NCI-H2196 (cell line): Measurements from ENCODE around the gene SDC4.
"Not testable (repeated sequence)": the region's sequence is repeated elsewhere in the genome, so short reads cannot be mapped to it uniquely, and the experiment has no call there.

Experiments
- DNase-seq: peaks from one replicate; lab custom pipeline; 2025; ENCODE audit not compliant: unreplicated experiment; lab: John Stamatoyannopoulos, UW

SDC4 gene

GRCh38 chr20:45365444-45365970 lies 17.3 kb upstream of the SDC4 start:
- DNase-seq: no peak

- no peak for DNase-seq
These were observed 15.6 kb upstream of the SDC4 start for GRCh38 chr20:45363611-45364492.

- peak; percentile 98 for DNase-seq
These were observed 14.8 kb upstream of the SDC4 start, which contains the start of gene SYS1 for GRCh38 chr20:45362804-45363610. Gene SYS1, plus strand, starts transcription at chr20:45363156. Its CDS starts 376 bp downstream, at chr20:45363532.

DNA sequence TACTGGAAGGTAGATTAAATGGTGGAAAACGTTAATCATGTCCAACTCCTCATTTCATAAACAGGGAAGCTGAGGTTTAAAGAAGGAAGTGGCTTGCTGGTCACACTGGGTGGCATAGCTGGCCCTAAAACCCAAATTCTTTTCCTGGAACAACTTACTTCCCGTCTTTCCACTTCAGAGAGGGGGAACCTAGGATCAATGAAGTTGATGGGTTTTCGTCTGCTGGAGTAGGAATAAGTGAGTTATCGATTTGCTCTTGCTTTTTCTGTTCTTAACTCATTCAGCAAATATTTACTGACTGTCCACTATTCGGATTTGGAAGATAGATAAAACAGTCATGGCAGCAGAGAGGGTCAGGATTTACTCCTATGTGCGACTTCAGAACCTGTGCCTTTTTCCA lies 13.6 kb upstream of the SDC4 start:
- no peak for DNase-seq

GRCh38 chr20:45359406-45360148 lies 11.4 kb upstream of the SDC4 start:
- no peak for DNase-seq

GRCh38 chr20:45359069-45359405 lies 10.8 kb upstream of the SDC4 start:
- DNase-seq: no peak

DNA sequence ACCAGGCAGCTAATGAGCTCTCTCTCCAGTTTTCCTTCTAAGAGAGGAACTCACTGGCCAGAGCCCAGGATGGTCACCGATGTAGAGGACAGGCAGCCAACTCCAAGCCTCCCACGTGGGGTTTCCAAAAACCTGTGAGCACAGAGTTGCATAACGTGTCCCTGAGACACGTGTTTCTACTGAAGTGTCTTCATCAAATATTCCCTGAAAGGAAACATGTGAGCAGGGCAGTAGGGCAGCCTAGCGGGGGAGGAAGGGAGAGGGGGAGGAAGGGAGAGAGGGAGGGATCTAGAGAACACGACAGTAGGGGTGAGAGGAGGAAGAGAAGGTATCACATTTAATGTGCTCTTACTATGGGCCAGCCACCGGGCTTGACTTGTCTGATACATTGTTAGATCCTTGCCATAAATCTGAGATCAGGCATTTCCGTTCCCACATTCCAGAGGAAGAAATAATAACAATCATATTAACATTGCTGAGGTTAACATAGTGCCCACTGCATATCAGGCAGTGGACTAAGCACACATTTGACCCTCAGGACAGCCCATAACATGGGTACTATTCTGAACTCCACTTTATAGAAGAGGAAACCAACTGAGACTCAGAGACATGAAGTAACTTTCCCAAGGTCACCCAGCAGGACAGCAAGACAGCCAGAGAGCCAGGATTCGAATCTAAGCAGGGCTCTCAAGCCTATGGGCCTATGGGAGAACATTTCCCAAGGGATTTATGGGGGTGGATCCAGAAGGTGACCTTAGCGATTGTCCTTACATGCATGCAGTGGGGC lies 10.3 kb upstream of the SDC4 start:
- DNase-seq: peak; percentile 37

DNA sequence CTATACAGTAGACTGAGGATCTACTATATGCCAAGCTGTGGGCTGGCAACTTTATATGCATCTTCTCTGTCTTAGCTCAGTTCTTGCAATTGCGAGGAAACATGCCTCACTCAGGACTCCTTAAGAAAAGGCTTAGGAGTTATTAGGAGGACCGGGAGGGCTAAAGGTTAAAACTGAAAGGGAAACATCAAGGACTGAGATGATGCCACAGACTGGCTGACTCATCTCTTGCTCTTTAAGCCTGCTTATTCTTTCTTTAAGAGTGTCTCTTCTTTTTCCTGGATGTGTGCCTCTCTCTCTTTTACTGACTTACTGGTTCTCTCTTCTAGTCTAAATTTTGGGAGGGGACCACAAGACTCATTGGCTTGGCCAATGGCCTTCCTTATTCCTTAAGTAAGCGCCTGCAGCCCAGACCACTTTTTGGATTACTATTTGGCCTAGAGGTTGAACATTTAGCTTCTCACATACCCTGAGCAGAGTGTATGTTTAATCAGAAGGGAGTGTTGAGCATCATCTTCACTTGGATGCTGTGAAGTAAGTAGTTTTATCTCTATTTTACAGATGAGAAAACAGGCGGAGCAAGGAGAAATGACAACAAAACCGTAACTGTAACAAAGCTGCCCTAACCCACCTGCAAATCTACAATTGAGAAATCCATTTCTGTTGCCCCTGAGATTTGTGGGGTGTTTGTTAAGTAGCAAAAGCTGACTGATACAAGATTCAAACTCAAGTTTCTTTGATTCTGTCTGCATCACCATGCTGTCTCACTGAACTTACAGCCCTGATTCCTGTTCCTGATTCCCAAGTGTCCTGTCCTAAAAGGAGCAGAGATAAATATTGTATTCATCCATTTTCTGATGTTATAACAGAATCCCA lies 7.2 kb upstream of the SDC4 start:
- DNase-seq: no peak

DNA sequence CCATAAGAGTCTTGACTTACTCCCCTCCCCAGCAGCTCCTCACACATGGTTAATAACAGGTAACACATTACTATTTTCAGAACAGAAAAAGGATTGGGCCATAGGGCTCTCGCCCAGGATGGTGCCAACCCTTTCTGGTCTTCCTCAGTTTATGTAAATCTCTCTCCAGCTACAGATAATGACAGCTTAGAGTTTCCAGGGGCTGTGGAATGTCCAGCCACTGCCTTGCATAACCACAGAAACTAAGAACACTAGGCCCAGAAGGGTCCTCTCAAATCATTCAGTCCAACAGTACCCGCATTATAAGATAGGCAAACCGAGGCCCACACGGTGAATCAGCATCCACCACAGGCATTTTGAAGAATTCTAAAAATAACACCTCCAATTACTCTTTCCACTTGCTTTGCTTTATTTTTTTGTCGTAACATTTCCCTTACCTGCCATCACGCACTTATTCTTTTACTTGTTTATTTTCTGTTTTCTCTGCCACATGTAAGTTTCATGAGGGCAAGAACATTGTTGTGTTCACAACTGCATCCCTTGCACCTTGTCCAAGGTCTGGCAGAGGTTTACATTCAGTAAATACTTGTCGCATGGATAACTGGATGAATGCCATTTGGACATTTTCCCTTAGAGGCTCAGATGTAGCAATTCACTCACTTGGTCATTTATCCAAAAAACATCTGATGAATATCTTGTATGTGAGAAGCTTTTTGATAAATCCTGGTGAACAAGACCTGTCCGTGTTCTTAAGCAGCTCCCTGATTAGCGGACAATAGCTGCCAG lies 6.4 kb upstream of the SDC4 start:
- DNase-seq: no peak

GRCh38 chr20:45353746-45354145 lies 5.5 kb upstream of the SDC4 start:
- no peak for DNase-seq

DNA sequence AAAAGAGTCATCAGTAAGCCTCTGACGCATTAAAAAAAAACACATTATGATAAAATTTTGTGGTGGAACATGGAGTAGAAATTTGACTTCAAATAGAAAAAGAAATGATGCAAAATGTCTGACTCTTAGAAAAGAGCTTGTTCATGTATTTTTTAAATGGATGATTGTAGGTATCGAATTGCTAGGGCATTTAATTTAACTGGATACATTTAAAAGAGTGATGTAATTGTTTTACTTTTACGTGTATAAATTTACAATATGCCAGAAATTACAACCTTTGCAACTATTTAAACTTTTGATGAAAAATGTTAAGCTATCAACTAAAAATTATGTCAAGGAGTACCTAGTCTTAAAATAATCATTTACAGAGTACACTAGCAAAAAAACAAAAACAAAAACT lies 4.5 kb upstream of the SDC4 start:
- DNase-seq: no peak

- DNase-seq: not testable (repeated sequence)
These were observed 2.6 kb upstream of the SDC4 start for GRCh38 chr20:45350795-45351194.

DNA sequence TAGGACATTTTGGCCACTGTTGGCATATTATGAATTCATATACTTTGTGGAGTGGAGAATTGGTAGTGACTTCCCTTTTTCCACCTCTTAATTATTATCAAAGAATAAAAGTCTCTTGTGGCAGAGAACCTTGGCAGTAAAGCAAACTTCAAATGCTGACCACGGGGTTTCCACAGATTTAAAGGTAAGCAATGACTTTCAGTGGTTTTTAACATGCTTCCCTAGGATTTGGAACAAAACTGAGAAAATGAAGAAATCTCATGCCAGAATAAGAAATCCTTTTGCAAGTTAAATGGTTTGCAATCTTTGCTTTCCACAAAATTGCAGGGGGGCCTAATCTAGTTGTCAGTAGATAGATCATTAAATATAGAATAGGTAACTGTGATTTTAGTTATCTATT lies 2.0 kb upstream of the SDC4 start:
- no peak for DNase-seq

- DNase-seq: no peak
These were observed 808 bp downstream of the SDC4 start for GRCh38 chr20:45347297-45347935.

- no peak for DNase-seq
These were observed 1.4 kb downstream of the SDC4 start for GRCh38 chr20:45346851-45347250.

GRCh38 chr20:45346291-45346718 lies 1.9 kb downstream of the SDC4 start:
- no peak for DNase-seq

DNA sequence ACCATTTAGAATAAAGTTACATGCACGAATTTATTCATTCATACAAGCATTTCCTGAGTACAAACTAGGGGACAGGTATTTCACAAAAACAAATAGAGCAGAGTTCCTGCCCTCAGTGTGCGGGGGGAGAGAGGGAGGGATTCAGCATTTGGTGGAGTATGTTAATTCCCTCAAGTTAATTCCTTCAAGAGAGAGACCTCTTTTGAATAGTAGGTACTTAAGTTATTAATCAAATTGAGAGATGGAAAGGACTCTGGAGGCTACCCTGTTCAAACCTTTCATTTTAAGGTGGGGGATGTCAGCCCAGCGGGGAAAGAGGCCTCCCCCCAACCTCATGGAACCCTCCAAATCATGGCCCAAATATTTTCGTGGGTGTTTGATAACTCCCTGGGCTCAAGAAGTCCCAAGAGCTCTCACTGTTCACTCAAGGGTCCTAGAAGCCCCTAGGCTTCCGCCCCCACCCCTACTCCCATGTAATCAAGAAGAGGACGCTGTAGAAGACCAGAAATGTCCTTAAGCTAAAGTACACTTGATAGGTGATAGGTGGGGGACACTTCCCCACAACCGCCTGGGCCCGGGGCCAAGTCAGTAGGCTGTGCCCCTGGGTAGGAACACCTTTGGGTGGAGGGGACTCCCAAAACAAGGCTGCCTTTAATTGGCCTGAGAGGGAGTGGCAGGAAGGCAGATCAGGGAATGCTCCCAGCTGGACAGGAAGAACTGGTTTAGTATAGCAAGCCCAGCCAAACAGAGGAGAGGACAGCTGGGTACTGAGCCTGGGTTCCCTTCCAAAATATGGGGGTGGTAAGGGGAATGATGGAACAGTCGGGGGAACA lies 2.9 kb downstream of the SDC4 start:
- peak; percentile 54 for DNase-seq
